Measurements from ENCODE around the gene IKZF2.

IKZF2 gene

GRCh38 chr2:213151437-213152064 lies at the start of gene IKZF2:
Gene IKZF2 (minus strand): TSS chr2:213151612. CDS start chr2:213148629, 2,983 bp downstream.
- in situ Hi-C loops (cut with MboI; ENCODE audit: low sequenced_read_pairs): no loop called here

GRCh38 chr2:213199871-213200270 lies 48.5 kb upstream of the IKZF2 start:
- in situ Hi-C loops (cut with MboI; ENCODE audit: low sequenced_read_pairs): no loop called here

GRCh38 chr2:213189001-213189899 lies 37.8 kb upstream of the IKZF2 start:
- in situ Hi-C loops (cut with MboI; ENCODE audit: low sequenced_read_pairs): no loop called here

- in situ Hi-C loops (cut with MboI; ENCODE audit: low sequenced_read_pairs): no loop called here
Observed at GRCh38 chr2:213188533-213188867, 37.1 kb upstream of the IKZF2 start.

GRCh38 chr2:213187833-213188532 lies 36.6 kb upstream of the IKZF2 start:
- in situ Hi-C loops (cut with MboI; ENCODE audit: low sequenced_read_pairs): no loop called here

- in situ Hi-C loops (cut with MboI; ENCODE audit: low sequenced_read_pairs): no loop called here
Observed at GRCh38 chr2:213187386-213187785, 36.0 kb upstream of the IKZF2 start.

- in situ Hi-C loops (cut with MboI; ENCODE audit: low sequenced_read_pairs): no loop called here
Observed at GRCh38 chr2:213185147-213185822, 33.9 kb upstream of the IKZF2 start.

GRCh38 chr2:213181712-213182111 lies 30.3 kb upstream of the IKZF2 start:
- in situ Hi-C loops (cut with MboI; ENCODE audit: low sequenced_read_pairs): no loop called here

GRCh38 chr2:213177679-213178078 lies 26.3 kb upstream of the IKZF2 start:
- in situ Hi-C loops (cut with MboI; ENCODE audit: low sequenced_read_pairs): no loop called here

GRCh38 chr2:213175673-213176247 lies 24.3 kb upstream of the IKZF2 start:
- in situ Hi-C loops (cut with MboI; ENCODE audit: low sequenced_read_pairs): no loop called here

GRCh38 chr2:213172641-213173040 lies 21.2 kb upstream of the IKZF2 start:
- in situ Hi-C loops (cut with MboI; ENCODE audit: low sequenced_read_pairs): no loop called here

GRCh38 chr2:213171147-213171546 lies 19.7 kb upstream of the IKZF2 start:
- in situ Hi-C loops (cut with MboI; ENCODE audit: low sequenced_read_pairs): no loop called here

- in situ Hi-C loops (cut with MboI; ENCODE audit: low sequenced_read_pairs): no loop called here
Observed at GRCh38 chr2:213167271-213167930, 16.0 kb upstream of the IKZF2 start.

GRCh38 chr2:213166109-213166508 lies 14.7 kb upstream of the IKZF2 start:
- in situ Hi-C loops (cut with MboI; ENCODE audit: low sequenced_read_pairs): no loop called here

- in situ Hi-C loops (cut with MboI; ENCODE audit: low sequenced_read_pairs): no loop called here
Observed at GRCh38 chr2:213164263-213164662, 12.9 kb upstream of the IKZF2 start.

- in situ Hi-C loops (cut with MboI; ENCODE audit: low sequenced_read_pairs): no loop called here
Observed at GRCh38 chr2:213162516-213163118, 11.2 kb upstream of the IKZF2 start.

- in situ Hi-C loops (cut with MboI; ENCODE audit: low sequenced_read_pairs): no loop called here
Observed at GRCh38 chr2:213161759-213162515, 10.5 kb upstream of the IKZF2 start.

GRCh38 chr2:213159768-213160167 lies 8.4 kb upstream of the IKZF2 start:
- in situ Hi-C loops (cut with MboI; ENCODE audit: low sequenced_read_pairs): no loop called here

- in situ Hi-C loops (cut with MboI; ENCODE audit: low sequenced_read_pairs): no loop called here
Observed at GRCh38 chr2:213157242-213157641, 5.8 kb upstream of the IKZF2 start.
